ENCODE results near the gene BST2.

BST2 gene

GRCh38 chr19:17414097-17414496 is 8.7 kb upstream of the BST2 start:
- peaks cover 6% of the 10 kb centered on the region for H3K4me1 ChIP-seq (ENCODE audit: control insufficient read depth, insufficient read depth, low read length)
- no peaks in the 10 kb centered on the region for H3K27me3 ChIP-seq (ENCODE audit: control insufficient read depth, insufficient read depth, low read length)

DNA sequence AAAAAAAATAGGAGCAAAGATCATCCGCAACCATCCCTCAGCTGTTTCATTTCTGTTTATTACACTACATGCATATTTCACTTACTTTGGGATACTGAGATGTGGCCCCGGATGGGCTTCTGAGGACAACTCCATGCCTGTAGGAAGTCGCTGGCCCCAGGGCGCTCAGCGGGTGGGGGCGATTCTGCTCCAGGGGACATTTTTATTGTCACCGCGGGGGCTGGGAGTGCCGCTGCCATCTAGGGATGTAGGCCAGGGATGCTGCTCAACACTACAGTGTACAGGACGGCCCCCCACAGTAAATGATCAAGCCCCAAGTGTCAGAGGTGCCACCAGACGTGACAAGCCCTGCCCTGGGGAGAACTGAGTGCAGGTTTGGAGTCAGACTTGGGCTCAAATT is 6.4 kb upstream of the BST2 start:
- Histone ChIP-seq H3K4me1 (ENCODE audit: control insufficient read depth, insufficient read depth, low read length) (peaks cover 5% of the 10 kb centered on the region), H3K36me3 (ENCODE audit: control insufficient read depth, insufficient read depth, low read length) (no peaks in the 10 kb centered on the region), H3K9me3 (ENCODE audit: control insufficient read depth, low read length) (no peaks in the 10 kb centered on the region), H3K27me3 (ENCODE audit: control insufficient read depth, insufficient read depth, low read length) (no peaks in the 10 kb centered on the region), H3K4me3 (ENCODE audit: low read length) (no peak overlapping the region), H3K9ac (ENCODE audit: low read length) (no peak overlapping the region)

More at GRCh38 chr19:17414097-17414496, 8.7 kb upstream of the BST2 start:
- H3K9me3 ChIP-seq (ENCODE audit: control insufficient read depth, low read length): no peaks in the 10 kb centered on the region
- H3K4me3 ChIP-seq (ENCODE audit: low read length): no peak overlapping the region
- no peak overlapping the region for H3K9ac ChIP-seq (ENCODE audit: low read length)
- no peaks in the 10 kb centered on the region for H3K36me3 ChIP-seq (ENCODE audit: control insufficient read depth, insufficient read depth, low read length)

- H3K9ac ChIP-seq (ENCODE audit: low read length): no peak overlapping the region
- no peaks in the 10 kb centered on the region for H3K36me3 ChIP-seq (ENCODE audit: control insufficient read depth, insufficient read depth, low read length)
- no peaks in the 10 kb centered on the region for H3K9me3 ChIP-seq (ENCODE audit: control insufficient read depth, low read length)
- H3K27me3 ChIP-seq (ENCODE audit: control insufficient read depth, insufficient read depth, low read length): no peaks in the 10 kb centered on the region
- H3K4me3 ChIP-seq (ENCODE audit: low read length): no peak overlapping the region
- H3K4me1 ChIP-seq (ENCODE audit: control insufficient read depth, insufficient read depth, low read length): peaks cover 18% of the 10 kb centered on the region
Measured at GRCh38 chr19:17409990-17410389, 4.6 kb upstream of the BST2 start.

DNA sequence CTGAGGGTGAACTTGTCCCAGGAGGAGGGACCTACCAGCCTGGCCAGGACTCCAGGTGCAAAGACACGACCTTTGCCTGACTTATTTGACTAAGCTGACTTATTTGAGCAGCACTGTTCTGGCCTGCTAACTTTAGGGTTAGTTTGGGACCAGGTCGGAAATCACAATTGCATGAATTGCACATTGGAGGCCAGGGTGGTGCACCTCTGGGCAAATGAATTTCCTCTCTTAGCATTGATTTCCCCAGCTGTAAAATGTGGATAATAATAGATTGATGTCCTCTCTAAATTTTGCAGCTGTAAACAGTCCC is 1.4 kb upstream of the BST2 start:
- peaks cover 13% of the 10 kb centered on the region for H3K4me1 ChIP-seq (ENCODE audit: control insufficient read depth, insufficient read depth, low read length)

GRCh38 chr19:17406046-17406886 is 836 bp upstream of the BST2 start:
- H3K9ac ChIP-seq (ENCODE audit: low read length): peak overlapping the region; percentile 26

More for the DNA sequence above, 1.4 kb upstream of the BST2 start:
- no peak overlapping the region for H3K9ac ChIP-seq (ENCODE audit: low read length)
- H3K27me3 ChIP-seq (ENCODE audit: control insufficient read depth, insufficient read depth, low read length): peaks cover 4% of the 10 kb centered on the region
- H3K9me3 ChIP-seq (ENCODE audit: control insufficient read depth, low read length): no peaks in the 10 kb centered on the region
- H3K4me3 ChIP-seq (ENCODE audit: low read length): peak overlapping the region; percentile 22
- H3K36me3 ChIP-seq (ENCODE audit: control insufficient read depth, insufficient read depth, low read length): no peaks in the 10 kb centered on the region

GRCh38 chr19:17404621-17405249 is 695 bp downstream of the BST2 start:
- Histone ChIP-seq H3K4me1 (ENCODE audit: control insufficient read depth, insufficient read depth, low read length) (peaks cover 13% of the 10 kb centered on the region), H3K4me3 (ENCODE audit: low read length) (no peak overlapping the region), H3K36me3 (ENCODE audit: control insufficient read depth, insufficient read depth, low read length) (no peaks in the 10 kb centered on the region), H3K27me3 (ENCODE audit: control insufficient read depth, insufficient read depth, low read length) (peaks cover 4% of the 10 kb centered on the region), H3K9me3 (ENCODE audit: control insufficient read depth, low read length) (no peaks in the 10 kb centered on the region), H3K9ac (ENCODE audit: low read length) (peak overlapping the region; percentile 39)

More at GRCh38 chr19:17406046-17406886, 836 bp upstream of the BST2 start:
- Histone ChIP-seq H3K36me3 (ENCODE audit: control insufficient read depth, insufficient read depth, low read length) (no peaks in the 10 kb centered on the region), H3K4me1 (ENCODE audit: control insufficient read depth, insufficient read depth, low read length) (peaks cover 13% of the 10 kb centered on the region), H3K9me3 (ENCODE audit: control insufficient read depth, low read length) (no peaks in the 10 kb centered on the region), H3K4me3 (ENCODE audit: low read length) (peak overlapping the region; percentile 22), H3K27me3 (ENCODE audit: control insufficient read depth, insufficient read depth, low read length) (peaks cover 4% of the 10 kb centered on the region)

DNA sequence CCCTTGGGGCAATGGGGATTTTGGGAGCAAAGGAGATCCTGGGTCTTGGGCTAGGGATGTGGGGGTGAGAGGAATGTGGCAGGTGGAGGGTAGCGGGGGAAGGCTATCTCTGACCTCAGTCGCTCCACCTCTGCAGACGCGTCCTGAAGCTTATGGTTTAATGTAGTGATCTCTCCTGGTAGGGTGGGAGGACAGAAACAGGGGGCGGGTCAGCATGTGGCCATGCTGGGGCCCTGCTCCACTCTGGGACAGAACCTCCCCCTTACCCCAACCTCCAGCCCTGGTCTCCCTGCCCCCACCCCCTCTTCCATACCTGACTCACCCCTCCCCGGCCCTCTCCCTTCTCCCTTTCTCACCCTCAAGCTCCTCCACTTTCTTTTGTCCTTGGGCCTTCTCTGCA is 1.4 kb downstream of the BST2 start:
- Histone ChIP-seq H3K36me3 (ENCODE audit: control insufficient read depth, insufficient read depth, low read length) (no peaks in the 10 kb centered on the region), H3K9ac (ENCODE audit: low read length) (no peak overlapping the region), H3K4me3 (ENCODE audit: low read length) (no peak overlapping the region), H3K27me3 (ENCODE audit: control insufficient read depth, insufficient read depth, low read length) (peaks cover 4% of the 10 kb centered on the region), H3K9me3 (ENCODE audit: control insufficient read depth, low read length) (no peaks in the 10 kb centered on the region), H3K4me1 (ENCODE audit: control insufficient read depth, insufficient read depth, low read length) (peaks cover 13% of the 10 kb centered on the region)

GRCh38 chr19:17402982-17403855 is 2.2 kb downstream of the BST2 start:
- Histone ChIP-seq H3K9ac (ENCODE audit: low read length) (no peak overlapping the region), H3K4me1 (ENCODE audit: control insufficient read depth, insufficient read depth, low read length) (peaks cover 13% of the 10 kb centered on the region), H3K4me3 (ENCODE audit: low read length) (no peak overlapping the region), H3K36me3 (ENCODE audit: control insufficient read depth, insufficient read depth, low read length) (no peaks in the 10 kb centered on the region), H3K9me3 (ENCODE audit: control insufficient read depth, low read length) (no peaks in the 10 kb centered on the region), H3K27me3 (ENCODE audit: control insufficient read depth, insufficient read depth, low read length) (peaks cover 4% of the 10 kb centered on the region)

- Histone ChIP-seq H3K27me3 (ENCODE audit: control insufficient read depth, insufficient read depth, low read length) (peaks cover 4% of the 10 kb centered on the region), H3K36me3 (ENCODE audit: control insufficient read depth, insufficient read depth, low read length) (no peaks in the 10 kb centered on the region), H3K9ac (ENCODE audit: low read length) (no peak overlapping the region), H3K9me3 (ENCODE audit: control insufficient read depth, low read length) (no peaks in the 10 kb centered on the region), H3K4me3 (ENCODE audit: low read length) (no peak overlapping the region), H3K4me1 (ENCODE audit: control insufficient read depth, insufficient read depth, low read length) (peaks cover 13% of the 10 kb centered on the region)
Measured at GRCh38 chr19:17401628-17402027, 3.8 kb downstream of the BST2 start.

DNA sequence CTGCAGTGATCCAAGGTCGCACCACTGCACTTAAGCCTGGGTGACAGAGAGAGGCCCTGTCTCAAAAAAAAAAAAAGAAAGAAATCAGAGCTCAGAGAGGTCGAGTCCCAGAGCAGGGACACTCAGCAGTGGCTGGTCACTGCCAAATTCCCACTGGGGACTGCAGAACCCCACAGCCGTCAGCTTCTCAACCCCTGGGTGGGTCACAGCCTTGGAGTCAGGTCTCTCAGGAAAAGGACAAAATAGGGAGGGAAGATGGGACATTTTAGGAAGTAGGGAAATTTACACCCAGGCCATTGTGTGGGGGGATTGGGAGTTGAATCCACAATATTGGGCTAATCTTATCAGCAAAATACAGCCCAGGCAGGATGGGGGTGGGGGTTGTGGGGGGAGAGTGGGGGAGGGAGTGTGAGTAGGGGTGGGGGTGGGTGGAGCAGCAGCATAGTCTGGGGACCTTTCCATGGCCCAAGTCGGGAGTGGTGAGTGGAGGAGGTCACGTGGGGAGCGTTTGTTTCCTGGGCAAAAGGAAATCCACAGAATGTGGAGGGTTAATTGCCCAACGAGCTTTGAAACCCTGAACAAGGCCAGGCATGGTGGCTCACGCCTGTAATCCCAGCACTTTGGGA is 6.4 kb downstream of the BST2 start:
- no peak overlapping the region for H3K9ac ChIP-seq (ENCODE audit: low read length)
- H3K9me3 ChIP-seq (ENCODE audit: control insufficient read depth, low read length): no peaks in the 10 kb centered on the region
- H3K4me3 ChIP-seq (ENCODE audit: low read length): no peak overlapping the region
- H3K4me1 ChIP-seq (ENCODE audit: control insufficient read depth, insufficient read depth, low read length): peaks cover 4% of the 10 kb centered on the region
- no peaks in the 10 kb centered on the region for H3K36me3 ChIP-seq (ENCODE audit: control insufficient read depth, insufficient read depth, low read length)
- H3K27me3 ChIP-seq (ENCODE audit: control insufficient read depth, insufficient read depth, low read length): peaks cover 14% of the 10 kb centered on the region

DNA sequence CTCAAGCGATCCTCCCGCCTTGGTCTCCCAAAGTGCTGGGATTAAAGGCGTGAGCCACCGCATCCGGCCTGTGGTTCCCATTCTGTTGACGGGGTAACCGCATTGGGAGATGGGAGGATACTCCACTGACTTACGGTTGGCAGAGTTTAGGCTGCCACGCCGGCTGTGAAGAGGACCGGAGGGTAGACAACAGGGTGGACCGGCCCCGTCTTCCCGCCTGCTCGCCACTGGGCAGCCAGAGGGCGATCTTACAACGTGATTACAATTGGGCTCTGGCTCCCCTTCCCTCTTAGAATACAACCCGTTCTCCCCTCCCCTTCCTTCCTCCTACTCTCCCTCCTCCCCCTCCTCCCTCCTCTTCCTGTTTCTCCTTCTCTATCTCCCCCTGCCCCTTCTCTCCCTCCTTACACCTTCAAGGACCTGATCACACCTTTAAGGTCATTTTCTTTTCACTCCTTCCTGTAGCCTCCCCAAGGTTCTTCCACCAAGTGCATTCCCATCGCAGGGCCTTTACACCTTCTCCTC is 10.5 kb downstream of the BST2 start:
- Histone ChIP-seq H3K27me3 (ENCODE audit: control insufficient read depth, insufficient read depth, low read length) (peaks cover 32% of the 10 kb centered on the region), H3K4me3 (ENCODE audit: low read length) (no peak overlapping the region), H3K4me1 (ENCODE audit: control insufficient read depth, insufficient read depth, low read length) (peaks cover 11% of the 10 kb centered on the region), H3K36me3 (ENCODE audit: control insufficient read depth, insufficient read depth, low read length) (no peaks in the 10 kb centered on the region), H3K9ac (ENCODE audit: low read length) (no peak overlapping the region), H3K9me3 (ENCODE audit: control insufficient read depth, low read length) (no peaks in the 10 kb centered on the region)

Data from mucosa of stomach (tissue), 1 donor.